Karpas-422 (cell line): Measurements from ENCODE around the gene RBMS3. TPM values are rescaled to one million over a fixed set of nuclear protein-coding genes. Genes with fewer than 3 reads are reported as not detected.

ENCODE experiments used
- DNase-seq: peaks from one replicate; pipeline ENCODE4 v3.0.0-alpha.2; 2015
- H2AFZ ChIP-seq: fragments of 200-600 bp; sonication (generic); 2 replicates; pipeline ENCODE4 v1.6.1; 2014; ENCODE audit warnings: antibody characterized with exemption, low read length, mixed read lengths
- H3K27ac ChIP-seq: fragments of 200-600 bp; sonication (generic); 2 replicates; pipeline ENCODE4 v1.5.1; 2014; ENCODE audit warnings: mild to moderate bottlenecking, low read length, moderate library complexity
- H3K27me3 ChIP-seq: fragments of 200-600 bp; sonication (generic); 2 replicates; pipeline ENCODE4 v1.6.1; 2014; ENCODE audit warnings: low read length, mixed read lengths
- H3K36me3 ChIP-seq: fragments of 200-600 bp; sonication (generic); 2 replicates; pipeline ENCODE4 v1.6.1; 2014; ENCODE audit warnings: low read length, mixed read lengths; ENCODE audit not compliant: insufficient read depth
- H3K4me1 ChIP-seq: fragments of 200-600 bp; sonication (generic); 2 replicates; pipeline ENCODE4 v1.6.1; 2014; ENCODE audit warnings: mild to moderate bottlenecking, low read length, mixed read lengths
- H3K4me2 ChIP-seq: fragments of 200-600 bp; sonication (generic); 2 replicates; pipeline ENCODE4 v1.6.1; 2014; ENCODE audit warnings: low read length, low read depth, mild to moderate bottlenecking; ENCODE audit not compliant: poor library complexity, severe bottlenecking
- H3K4me3 ChIP-seq: fragments of 200-600 bp; sonication (generic); 2 replicates; pipeline ENCODE4 v1.5.1; 2014; ENCODE audit warnings: mild to moderate bottlenecking, antibody characterized with exemption, low read length, mixed read lengths
- H3K79me2 ChIP-seq: fragments of 200-600 bp; sonication (generic); 2 replicates; pipeline ENCODE4 v1.6.1; 2014; ENCODE audit warnings: mild to moderate bottlenecking, low read length, mixed read lengths
- H3K9ac ChIP-seq: fragments of 200-600 bp; sonication (generic); 2 replicates; pipeline ENCODE4 v1.6.0; 2014; ENCODE audit warnings: low read length
- H3K9me2 ChIP-seq: fragments of 200-600 bp; sonication (generic), shearing (Covaris generic); replicated peaks from 2 replicates; pipeline ENCODE4 v1.6.0; 2014; ENCODE audit warnings: mild to moderate bottlenecking, low read length, moderate library complexity; ENCODE audit not compliant: insufficient read depth
- H3K9me3 ChIP-seq: fragments of 300-700, 200-600 bp; sonication (generic); 2 replicates; pipeline ENCODE4 v1.6.1; 2014; ENCODE audit warnings: low read length, mixed read lengths
- H4K20me1 ChIP-seq: fragments of 200-600 bp; sonication (generic); 2 replicates; pipeline ENCODE4 v1.6.1; 2014; ENCODE audit warnings: mild to moderate bottlenecking, antibody characterized with exemption, low read length, low read depth; ENCODE audit not compliant: insufficient read depth
- small RNA-seq: library from RNA; depleted of rRNA; stranded (forward); fragments of <200 nt; gene quantifications from one replicate; pipeline ENCODE3, GENCODE V24; 2014
- total RNA-seq: library from RNA; depleted of rRNA; stranded (reverse); fragments of >200 nt; shearing (Covaris generic); gene quantifications from 2 replicates; pipeline ENCODE4 v1.2.3, GENCODE V29; 2014; ENCODE audit warnings: low replicate concordance

The RBMS3 gene
- total RNA-seq, 1 experiment from 2014 or later, result not detected

DNA sequence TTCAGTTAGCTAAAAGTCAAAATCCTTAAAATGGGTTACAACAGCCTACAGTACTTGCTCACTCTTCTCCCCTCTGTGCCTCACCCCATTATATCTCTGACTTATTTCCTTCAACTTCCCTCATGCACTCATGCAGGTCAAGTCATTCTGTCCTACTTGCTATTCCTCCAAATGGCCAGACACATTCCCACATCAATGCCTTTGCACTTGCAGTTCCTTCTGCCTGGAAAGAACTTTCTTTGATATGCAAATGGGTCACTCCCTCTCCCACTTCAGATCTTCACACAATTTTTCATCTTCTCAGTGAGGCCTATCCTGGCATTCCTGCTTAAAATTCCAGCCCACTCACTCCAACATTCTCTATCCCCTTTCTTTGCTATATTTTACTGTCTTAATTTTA lies 778.4 kb downstream of the RBMS3 start:
- no peak overlapping the region for H2AFZ ChIP-seq
- no peak for DNase-seq
- H4K20me1 ChIP-seq, result no peaks in the 10 kb centered on the region
- H3K4me1 ChIP-seq, result no peaks in the 10 kb centered on the region
- H3K4me3 ChIP-seq, result no peak overlapping the region
- H3K79me2 ChIP-seq, result no peaks in the 10 kb centered on the region
- no peak overlapping the region for H3K4me2 ChIP-seq
- H3K36me3 ChIP-seq, result no peaks in the 10 kb centered on the region
- H3K27me3 ChIP-seq, result no peaks in the 10 kb centered on the region
- no peaks in the 10 kb centered on the region for H3K9me3 ChIP-seq
- H3K9me2 ChIP-seq, result no peaks in the 10 kb centered on the region
- no peak overlapping the region for H3K27ac ChIP-seq
- no peak overlapping the region for H3K9ac ChIP-seq

Small RNAs within 50 kb of the gene (small RNA-seq; reads per million reads assigned to genes)
- not detected for gene MTND4LP9
